AG04450 (cell line): ENCODE measurements around the gene SLC23A2. TPM values are rescaled to one million over a fixed set of nuclear protein-coding genes. Genes with fewer than 3 reads are reported as not detected.
"Not testable (repeated sequence)": the region's sequence is repeated elsewhere in the genome, so short reads cannot be mapped to it uniquely, and the experiment has no call there.

ENCODE experiments used
- CTCF ChIA-PET: fragments of 300-600, 350-600 bp; formaldehyde crosslinking; extraction: SDS; loops from one replicate; lab custom pipeline; 2022; ENCODE audit warnings: antibody characterized with exemption, inconsistent platforms; lab: Charles Lee
- POLR2A ChIA-PET: fragments of 350-600 bp; formaldehyde crosslinking; extraction: SDS; loops from one replicate; lab custom pipeline; 2021; ENCODE audit warnings: antibody characterized with exemption, inconsistent platforms; lab: Yijun Ruan, JAX
- DNase-seq: peaks from one replicate; pipeline ENCODE4 v3.0.0-alpha.2; 2011; ENCODE audit warnings: low read depth, low spot score
- H3K27ac ChIP-seq: one replicate; pipeline ENCODE4 v1.5.1; 2012; ENCODE audit warnings: low read depth, low read length, control low read depth
- H3K27me3 ChIP-seq: one replicate; pipeline ENCODE4 v1.6.0; 2012; ENCODE audit warnings: low read length; ENCODE audit not compliant: control insufficient read depth, insufficient read depth
- H3K4me3 ChIP-seq: 2 replicates; pipeline ENCODE4 v1.5.1; 2011; ENCODE audit warnings: mild to moderate bottlenecking, low read depth, low read length, control low read depth
- H3K9me3 ChIP-seq: 2 replicates; pipeline ENCODE4 v1.5.1; 2012; ENCODE audit warnings: low read length; ENCODE audit not compliant: control insufficient read depth, insufficient read depth
- polyA plus RNA-seq: library from polyadenylated mRNA; depleted of rRNA; stranded (reverse); fragments of >200 nt; gene quantifications from 2 replicates; pipeline ENCODE4 v1.2.3, GENCODE V29; 2011
- TF ChIP-seq, protein P1 (sequence below): IDR thresholded peaks from 2 replicates; pipeline ENCODE4 v1.5.1; 2011; ENCODE audit warnings: low read depth, low read length, control low read depth, inconsistent platforms

Gene SLC23A2
- polyA plus RNA-seq, 1 experiment: 17.9 TPM

DNA sequence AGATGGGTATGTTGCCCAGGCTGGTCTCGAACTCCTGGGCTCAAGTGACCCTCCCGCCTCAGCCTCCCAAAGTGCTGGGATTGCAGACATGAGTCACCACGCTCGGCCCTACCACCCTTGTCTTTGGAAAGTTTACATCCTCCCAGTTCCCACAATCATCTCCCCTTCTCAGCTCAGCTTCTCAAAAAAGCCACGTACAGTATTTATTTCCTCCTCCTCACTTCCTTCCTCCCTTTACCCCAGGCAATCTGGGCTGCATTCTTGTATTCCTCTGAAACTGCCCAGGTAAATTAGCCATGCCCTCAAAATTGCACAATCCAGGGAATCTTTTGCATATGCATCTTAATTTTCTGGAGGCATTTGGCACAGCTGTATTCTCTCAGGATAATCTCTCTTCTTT lies 7.4 kb upstream of the SLC23A2 start:
- Histone ChIP-seq H3K9me3 (no peaks in the 10 kb centered on the region), H3K27ac (no peak overlapping the region), H3K27me3 (peaks cover 4% of the 10 kb centered on the region), H3K4me3 (no peak overlapping the region)
- no peak for DNase-seq
- TF ChIP-seq, protein P1, sequence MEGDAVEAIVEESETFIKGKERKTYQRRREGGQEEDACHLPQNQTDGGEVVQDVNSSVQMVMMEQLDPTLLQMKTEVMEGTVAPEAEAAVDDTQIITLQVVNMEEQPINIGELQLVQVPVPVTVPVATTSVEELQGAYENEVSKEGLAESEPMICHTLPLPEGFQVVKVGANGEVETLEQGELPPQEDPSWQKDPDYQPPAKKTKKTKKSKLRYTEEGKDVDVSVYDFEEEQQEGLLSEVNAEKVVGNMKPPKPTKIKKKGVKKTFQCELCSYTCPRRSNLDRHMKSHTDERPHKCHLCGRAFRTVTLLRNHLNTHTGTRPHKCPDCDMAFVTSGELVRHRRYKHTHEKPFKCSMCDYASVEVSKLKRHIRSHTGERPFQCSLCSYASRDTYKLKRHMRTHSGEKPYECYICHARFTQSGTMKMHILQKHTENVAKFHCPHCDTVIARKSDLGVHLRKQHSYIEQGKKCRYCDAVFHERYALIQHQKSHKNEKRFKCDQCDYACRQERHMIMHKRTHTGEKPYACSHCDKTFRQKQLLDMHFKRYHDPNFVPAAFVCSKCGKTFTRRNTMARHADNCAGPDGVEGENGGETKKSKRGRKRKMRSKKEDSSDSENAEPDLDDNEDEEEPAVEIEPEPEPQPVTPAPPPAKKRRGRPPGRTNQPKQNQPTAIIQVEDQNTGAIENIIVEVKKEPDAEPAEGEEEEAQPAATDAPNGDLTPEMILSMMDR: no peak
- ChIA-PET POLR2A (no interaction called here), CTCF (no interaction called here)

DNA sequence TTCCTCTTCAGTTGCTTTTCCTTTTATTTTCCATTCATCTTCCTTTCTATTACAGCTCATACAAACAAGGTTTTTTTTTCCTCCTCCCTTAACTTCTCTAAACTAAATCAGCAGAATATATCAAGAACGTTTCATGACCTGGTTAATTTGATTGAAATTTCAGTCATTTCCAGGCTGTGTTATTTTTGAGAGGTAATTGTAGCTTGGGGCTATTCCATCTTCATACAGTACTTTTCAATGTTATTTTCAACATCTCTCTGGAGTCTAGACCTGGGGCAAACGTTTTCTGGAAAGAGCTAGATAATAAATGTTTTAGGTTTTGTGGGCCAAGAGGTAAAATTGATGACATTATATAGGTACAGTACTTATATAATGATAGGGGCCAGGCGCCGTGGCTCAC lies 4.0 kb upstream of the SLC23A2 start:
- TF ChIP-seq, protein P1: no peak
- Histone ChIP-seq H3K4me3 (no peak overlapping the region), H3K9me3 (no peaks in the 10 kb centered on the region), H3K27me3 (peaks cover 2% of the 10 kb centered on the region), H3K27ac (no peak overlapping the region)
- ChIA-PET CTCF (no interaction called here), POLR2A (interaction anchor here (0.7 kb wide), 1 partner anchor 1729 kb away, joined by 3 read pairs; no protein-coding TSS in a partner anchor)
- DNase-seq: no peak

DNA sequence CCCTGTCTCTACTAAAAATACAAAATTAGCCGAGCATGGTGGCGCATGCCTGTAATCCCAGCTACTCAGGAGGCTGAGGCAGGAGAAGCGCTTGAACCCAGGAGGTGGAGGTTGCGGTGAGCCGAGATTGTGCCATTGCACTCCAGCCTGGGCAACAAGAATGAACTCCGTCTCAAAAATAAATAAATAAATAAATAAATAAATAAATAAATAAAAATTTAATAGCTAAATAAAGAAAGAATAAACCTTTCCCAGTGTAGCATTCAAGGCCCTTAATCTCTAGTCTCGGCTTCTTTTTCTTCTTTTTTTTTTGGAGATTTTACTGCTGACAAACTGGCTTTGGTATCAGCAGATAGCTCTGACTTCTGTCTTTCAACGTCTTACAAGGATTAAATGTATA lies 3.5 kb upstream of the SLC23A2 start:
- DNase-seq, H3K27ac ChIP-seq, H3K27me3 ChIP-seq, H3K4me3 ChIP-seq, H3K9me3 ChIP-seq: not testable (repeated sequence)
- ChIA-PET CTCF (interaction anchor here (0.6 kb wide), 1 partner anchor 18 kb away, joined by 6 read pairs; no protein-coding TSS in a partner anchor), POLR2A (interaction anchor here (0.7 kb wide), 2 partner anchors 82 to 1728 kb away, joined by 3 read pairs; no protein-coding TSS in a partner anchor)

DNA sequence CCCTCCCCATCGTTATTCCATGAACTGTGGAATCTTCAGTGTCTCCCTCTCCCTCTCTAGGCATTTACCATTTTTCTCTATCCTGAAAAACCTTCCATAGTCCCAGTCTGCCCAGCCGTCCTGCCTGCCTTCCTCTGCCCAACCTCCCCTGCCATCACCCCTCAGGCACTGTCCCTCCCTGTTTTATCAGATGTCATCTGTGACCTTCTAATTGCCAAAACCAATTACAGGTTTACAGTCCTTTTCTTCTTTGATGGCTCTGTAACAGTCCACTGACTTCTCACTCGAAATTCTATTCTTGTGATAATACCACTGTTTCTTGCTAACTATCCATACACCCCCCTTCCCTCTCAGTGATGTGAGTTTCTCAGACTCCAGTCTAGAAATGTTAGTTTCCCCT lies 2.3 kb upstream of the SLC23A2 start:
- no peak for DNase-seq
- TF ChIP-seq, protein P1: no peak
- no peaks in the 10 kb centered on the region for H3K27me3 ChIP-seq
- no peaks in the 10 kb centered on the region for H3K9me3 ChIP-seq
- ChIA-PET CTCF (no interaction called here), POLR2A (no interaction called here)
- H3K27ac ChIP-seq: no peak overlapping the region
- H3K4me3 ChIP-seq: no peak overlapping the region

DNA sequence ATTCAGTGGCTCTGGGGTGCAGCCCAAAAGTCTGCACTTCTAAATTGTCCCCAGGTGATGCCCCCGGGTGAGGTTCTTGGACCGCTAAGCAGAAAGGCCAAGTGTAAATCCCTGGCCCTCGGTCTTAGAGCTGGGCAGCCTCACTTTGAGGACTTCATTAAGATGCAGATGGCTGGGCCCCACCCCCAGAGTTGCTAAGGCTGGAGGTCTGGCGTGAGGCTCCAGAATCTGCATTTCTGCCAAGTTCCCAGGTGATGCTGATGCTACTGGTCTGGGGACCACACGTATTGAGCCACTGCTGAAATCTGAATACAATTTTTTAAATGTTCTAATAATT lies 735 bp upstream of the SLC23A2 start:
- Histone ChIP-seq H3K4me3 (peak overlapping the region; percentile 73), H3K9me3 (no peaks in the 10 kb centered on the region), H3K27me3 (no peaks in the 10 kb centered on the region), H3K27ac (no peak overlapping the region)
- ChIA-PET CTCF (no interaction called here), POLR2A (no interaction called here)
- TF ChIP-seq, protein P1: no peak
- DNase-seq: no peak
